GM18499 (cell line): ENCODE measurements around the gene FBXL4.
A peak's percentile ranks its signal among the peaks of the same experiment; 100 is the strongest.

Experiments used
- ATAC-seq: cut with Tn5 transposase; IDR thresholded peaks from one replicate; pipeline ENCODE4 v1.9.1; 2021; ENCODE audit warnings: moderate number of reproducible peaks; ENCODE audit not compliant: insufficient read depth, unreplicated experiment

FBXL4 gene

GRCh38 chr6:98840996-98841513, 106.7 kb downstream of the FBXL4 start:
- ATAC-seq: no peak

- no peak for ATAC-seq
These were observed 107.4 kb downstream of the FBXL4 start for GRCh38 chr6:98840385-98840784.

GRCh38 chr6:98839781-98840361, 107.9 kb downstream of the FBXL4 start:
- no peak for ATAC-seq

GRCh38 chr6:98838975-98839374, 108.8 kb downstream of the FBXL4 start:
- ATAC-seq: no peak

- no peak for ATAC-seq
These were observed 109.7 kb downstream of the FBXL4 start for GRCh38 chr6:98838032-98838431.

DNA sequence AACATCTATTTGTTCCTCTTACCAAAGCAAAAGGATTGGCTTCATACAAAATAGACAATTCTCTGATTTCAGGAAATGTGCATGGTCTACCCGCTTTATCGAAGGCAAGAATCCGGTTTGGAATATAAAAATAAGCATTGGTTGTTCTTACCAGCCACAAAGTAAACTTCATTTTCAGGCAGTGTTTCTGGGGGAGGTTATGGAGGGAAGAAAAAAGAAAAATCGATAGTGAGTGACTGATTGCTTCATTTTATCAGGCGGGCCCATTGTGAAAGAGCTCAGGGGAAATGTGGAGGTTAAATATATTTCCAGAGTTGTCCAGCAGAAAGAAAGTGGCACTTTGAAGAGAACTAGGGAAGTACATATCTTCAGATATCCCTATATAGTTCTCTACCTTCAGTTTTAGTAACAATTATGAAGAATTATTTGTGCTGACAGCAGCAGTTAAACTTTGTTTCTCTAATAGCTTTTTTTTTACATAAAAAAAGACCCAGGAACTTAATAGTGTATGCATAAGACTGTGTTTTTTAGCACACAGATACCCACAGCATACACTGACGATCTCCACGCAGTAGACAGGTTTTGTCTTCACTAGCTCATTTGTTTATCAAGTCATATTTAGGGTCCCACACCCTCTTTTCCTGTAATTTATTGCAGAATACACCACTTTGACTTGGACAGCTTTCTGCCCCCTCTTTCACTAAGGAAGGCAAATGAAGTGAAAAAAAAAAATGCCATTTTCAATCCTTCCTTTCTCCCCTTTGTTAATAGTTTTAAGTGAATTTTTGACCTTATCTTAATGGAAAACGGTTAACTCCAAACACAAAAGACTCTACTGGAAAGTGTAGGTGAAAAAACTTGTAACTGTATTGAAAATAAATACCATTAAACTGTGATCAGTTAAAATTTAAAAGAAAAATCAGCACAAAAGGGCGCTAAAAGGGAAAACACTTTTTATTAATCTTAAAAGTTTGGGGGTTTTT, 110.5 kb downstream of the FBXL4 start:
- no peak for ATAC-seq

- no peak for ATAC-seq
These were observed 111.5 kb downstream of the FBXL4 start for GRCh38 chr6:98836025-98836961.

- no peak for ATAC-seq
These were observed 112.4 kb downstream of the FBXL4 start for GRCh38 chr6:98835149-98836024.

DNA sequence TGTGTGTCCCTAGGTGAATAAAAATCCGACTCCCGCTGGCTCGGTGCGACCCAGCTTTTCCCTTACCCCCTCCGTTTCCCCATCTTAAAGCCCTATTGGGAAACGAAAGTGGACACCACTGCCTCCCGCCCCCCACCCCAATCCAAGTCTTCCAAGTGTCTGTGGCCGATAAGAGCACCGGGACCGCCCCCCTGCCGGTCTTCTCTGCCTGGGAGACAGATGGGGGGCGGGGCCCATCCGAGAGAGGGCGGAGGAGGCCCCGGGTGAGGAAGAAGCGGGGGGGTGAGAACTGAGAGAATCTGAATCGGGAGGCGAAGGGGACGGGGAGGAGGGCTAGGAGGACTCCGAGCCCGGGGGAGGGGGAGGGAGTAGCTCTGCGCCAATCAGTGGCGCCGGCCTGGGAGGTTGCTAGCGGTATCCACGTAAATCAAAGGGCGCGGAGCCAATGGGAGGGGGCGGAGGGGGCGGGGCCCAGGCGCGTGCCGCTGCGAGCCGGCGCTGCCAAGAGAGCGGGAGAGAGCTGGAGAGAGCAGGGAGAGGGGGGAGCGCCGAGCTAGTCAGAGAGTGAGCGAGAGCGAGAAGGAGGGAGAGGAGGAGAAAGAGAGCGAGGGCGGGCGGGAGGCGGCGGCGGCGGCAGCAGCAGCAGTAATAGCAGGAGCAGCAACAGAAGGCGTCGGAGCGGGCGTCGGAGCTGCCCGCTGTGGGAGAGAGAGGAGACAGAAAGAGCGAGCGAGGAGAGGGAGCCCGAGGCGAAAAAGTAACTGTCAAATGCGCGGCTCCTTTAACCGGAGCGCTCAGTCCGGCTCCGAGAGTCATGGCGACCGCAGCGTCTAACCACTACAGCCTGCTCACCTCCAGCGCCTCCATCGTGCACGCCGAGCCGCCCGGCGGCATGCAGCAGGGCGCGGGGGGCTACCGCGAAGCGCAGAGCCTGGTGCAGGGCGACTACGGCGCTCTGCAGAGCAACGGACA, 113.4 kb downstream of the FBXL4 start, which contains the start of gene POU3F2:
TSS of gene POU3F2 (plus strand) at position 515 of the 972 bp plus-strand sequence. CDS start at position 815, 300 bp downstream.
- ATAC-seq: peak; percentile 46

- no peak for ATAC-seq
These were observed 114.3 kb downstream of the FBXL4 start for GRCh38 chr6:98833307-98834059.

GRCh38 chr6:98833057-98833306, 114.8 kb downstream of the FBXL4 start:
- ATAC-seq: no peak

DNA sequence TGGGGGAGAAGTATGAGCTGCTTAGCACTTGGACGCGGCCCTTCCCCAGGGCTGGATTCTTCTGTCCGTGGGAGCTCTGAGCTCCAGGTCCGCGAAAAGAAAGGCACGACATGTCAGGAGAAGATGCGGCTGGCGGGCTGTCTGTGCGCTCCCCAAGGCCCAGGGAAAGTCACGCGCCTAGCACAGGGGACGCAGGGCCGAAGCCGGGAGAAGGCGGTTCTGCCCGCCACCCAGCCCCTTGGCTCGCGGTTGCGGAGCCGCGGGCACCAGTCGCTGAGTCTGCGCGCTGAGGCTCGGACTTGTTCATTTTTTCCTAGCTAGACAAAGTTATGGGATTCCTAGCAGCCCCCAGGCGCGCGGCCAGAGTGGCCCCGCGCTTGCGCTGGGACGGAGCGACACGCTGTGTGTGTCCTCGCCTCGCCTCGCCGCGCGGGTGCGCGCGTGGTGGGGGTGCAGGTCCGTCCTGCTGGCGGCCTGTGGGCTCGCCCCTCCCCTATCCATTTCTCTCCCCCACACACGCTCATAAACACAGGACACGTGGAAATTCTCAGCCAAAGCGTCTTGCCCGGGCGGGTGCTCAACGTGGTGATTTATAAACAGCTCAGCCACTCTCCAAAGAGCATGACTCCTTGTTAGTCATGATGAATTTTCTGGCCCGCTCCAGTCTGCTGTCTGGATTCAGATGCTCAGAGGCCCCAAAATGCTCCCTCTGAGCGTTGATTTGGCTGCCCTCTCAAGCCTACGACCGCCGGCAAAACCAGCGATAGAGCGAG, 115.3 kb downstream of the FBXL4 start:
- no peak for ATAC-seq

DNA sequence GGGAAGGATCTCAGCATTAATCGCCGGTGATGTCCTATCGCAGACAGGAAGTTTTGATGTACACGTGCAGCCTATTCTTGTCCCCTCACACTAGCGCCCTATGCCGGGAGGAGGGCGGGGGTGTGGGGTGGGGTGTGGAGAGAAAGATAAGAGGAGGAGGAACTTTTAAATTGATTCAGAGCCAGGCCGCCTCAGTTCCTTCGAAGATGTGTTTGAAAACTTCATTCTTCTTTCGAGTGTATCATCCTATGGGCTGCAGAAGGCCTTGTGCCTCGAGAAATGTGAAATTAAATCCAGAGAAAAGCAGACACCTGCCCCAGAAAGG, 115.8 kb downstream of the FBXL4 start:
- no peak for ATAC-seq

DNA sequence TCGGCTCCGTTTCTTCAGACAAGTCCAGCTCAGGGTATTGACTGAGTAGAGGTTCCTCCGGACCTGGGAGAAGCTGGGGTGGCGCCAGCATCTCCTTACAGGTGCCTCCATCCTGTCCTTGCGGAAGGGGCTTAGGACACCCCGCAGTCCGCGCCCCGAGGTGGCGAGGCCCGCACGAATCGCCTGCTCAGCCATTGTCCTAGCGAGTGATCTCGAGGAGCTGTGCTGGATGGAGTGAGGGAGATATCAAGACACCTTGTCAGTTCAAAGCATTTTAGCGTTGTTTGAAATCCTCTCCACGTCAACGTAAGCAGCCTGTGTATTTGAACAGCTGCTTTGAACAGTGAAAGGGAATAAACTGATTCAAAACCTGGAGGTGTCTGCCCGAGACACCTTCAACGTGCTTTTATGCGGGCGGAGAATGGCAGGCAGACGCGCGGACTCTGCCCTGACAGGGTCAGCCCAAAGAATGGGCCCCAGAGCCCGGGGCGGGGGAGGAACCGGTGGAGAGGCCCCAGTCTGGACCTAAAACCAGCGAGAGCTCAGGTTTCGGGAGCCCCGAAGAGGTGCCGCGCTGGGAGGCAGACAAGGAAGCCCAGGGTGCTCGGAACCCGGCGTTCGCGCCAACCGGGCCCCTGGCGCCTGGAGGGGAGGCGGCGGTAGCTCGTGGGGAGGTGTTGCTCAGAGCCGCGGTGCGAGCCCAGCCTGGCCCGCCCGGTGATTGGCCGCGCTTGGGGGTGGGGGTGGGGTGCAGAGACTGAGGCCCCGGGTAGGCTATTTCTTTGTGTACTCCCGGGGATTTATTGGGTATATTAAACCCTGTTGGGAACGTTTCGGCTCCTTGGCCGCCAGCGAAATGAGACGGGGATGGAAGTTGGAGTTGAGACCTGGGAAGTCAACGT, 116.4 kb downstream of the FBXL4 start:
- no peak for ATAC-seq

DNA sequence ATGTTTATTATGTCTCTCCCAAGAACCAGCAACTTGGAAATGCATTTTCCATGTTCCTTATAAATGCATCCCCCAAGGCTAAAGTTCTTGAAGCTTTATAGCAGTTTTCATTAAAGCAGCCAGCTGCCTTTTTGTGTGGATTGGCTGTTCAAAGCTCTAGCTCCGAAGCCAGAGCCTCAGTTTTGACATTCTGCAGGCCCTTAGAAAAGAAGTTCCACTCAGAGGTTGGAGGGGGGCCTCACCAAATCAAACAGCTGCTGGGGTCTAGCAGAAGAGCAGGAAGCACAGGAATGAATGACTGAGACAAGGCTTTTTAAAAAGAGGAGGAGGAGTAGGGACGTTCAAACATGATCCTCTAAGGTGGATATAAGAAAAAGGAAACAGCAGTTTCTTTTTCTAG, 117.6 kb downstream of the FBXL4 start:
- no peak for ATAC-seq

GRCh38 chr6:98828941-98829411, 118.8 kb downstream of the FBXL4 start:
- ATAC-seq: no peak
